Measurements from ENCODE around the gene ATG9B. TPM values are rescaled to one million over a fixed set of nuclear protein-coding genes. Genes with fewer than 3 reads are reported as not detected.
A peak's percentile ranks its signal among the peaks of the same experiment; 100 is the strongest.

ATG9B gene
- total RNA-seq, 3 donors from 2014 or later (not counting 1 experiment from before 2014, with no cell fraction given), result 4.4 to 4.6 (median 4.5) TPM

DNA sequence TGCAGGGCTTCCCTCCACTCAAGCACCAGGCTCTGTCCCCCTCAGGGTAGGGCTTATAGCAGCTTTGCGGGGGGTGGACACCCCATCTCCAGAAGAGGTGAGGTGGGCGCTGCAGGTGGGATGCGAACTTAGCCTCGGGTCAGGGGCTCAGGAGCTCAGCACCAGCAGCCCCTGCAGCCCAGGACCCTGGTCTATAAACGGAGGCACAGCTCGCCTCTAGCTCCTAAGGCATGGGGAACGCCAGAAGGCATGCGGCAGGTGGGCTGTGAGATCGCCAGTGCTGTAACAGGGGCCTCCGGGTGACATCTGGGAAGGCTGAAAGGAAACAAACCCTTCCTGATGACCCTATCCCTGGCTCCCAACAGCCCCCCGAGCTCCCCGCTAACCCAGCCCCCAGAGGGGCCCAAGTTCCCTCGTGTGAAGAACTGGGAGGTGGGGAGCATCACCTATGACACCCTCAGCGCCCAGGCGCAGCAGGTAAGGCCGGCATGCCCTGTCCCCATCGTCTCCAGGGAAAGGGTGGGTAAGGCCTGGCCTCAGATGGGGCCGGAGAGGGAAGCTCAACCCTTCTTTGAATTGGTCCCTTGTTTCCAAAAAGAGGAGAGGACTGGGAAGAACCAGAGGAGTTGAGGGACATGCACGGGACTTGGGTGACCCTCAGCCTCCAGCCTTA is 29.3 kb downstream of the ATG9B start:
- Mint-ChIP-seq H3K27me3 (ENCODE audit: low read depth in 2 of 2) (peaks cover 8 to 15% of the 10 kb centered on the region in 2 donors), H3K4me3 (no peak overlapping the region), H3K9me3 (peaks cover 0 to 5% of the 10 kb centered on the region in 2 donors), H3K27ac (no peak overlapping the region), H3K4me1 (peaks cover 7 to 26% of the 10 kb centered on the region in 2 donors), H3K36me3 (no peaks in the 10 kb centered on the region)
- DNase-seq (no peak), ATAC-seq (no peak)
- Histone ChIP-seq H3K27me3 (ENCODE audit: control insufficient read depth, insufficient read depth, low read length) (no peaks in the 10 kb centered on the region), H3K4me1 (ENCODE audit: control insufficient read depth, insufficient read depth, low read length) (peaks cover 49% of the 10 kb centered on the region), H3K4me3 (ENCODE audit: low read length) (no peak overlapping the region), H3K9me3 (ENCODE audit: control insufficient read depth, insufficient read depth, low read length) (peaks cover 10% of the 10 kb centered on the region), H3K27ac (ENCODE audit: low read length) (no peak overlapping the region), H3K36me3 (ENCODE audit: control insufficient read depth, insufficient read depth, low read length) (no peaks in the 10 kb centered on the region)
- intact Hi-C loops (cut with micrococcal nuclease), result no loop called here
- 41% methylated on average over 19 of the region's 19 CpGs for WGBS (ENCODE audit: insufficient coverage)
- TF ChIP-seq, protein P1, sequence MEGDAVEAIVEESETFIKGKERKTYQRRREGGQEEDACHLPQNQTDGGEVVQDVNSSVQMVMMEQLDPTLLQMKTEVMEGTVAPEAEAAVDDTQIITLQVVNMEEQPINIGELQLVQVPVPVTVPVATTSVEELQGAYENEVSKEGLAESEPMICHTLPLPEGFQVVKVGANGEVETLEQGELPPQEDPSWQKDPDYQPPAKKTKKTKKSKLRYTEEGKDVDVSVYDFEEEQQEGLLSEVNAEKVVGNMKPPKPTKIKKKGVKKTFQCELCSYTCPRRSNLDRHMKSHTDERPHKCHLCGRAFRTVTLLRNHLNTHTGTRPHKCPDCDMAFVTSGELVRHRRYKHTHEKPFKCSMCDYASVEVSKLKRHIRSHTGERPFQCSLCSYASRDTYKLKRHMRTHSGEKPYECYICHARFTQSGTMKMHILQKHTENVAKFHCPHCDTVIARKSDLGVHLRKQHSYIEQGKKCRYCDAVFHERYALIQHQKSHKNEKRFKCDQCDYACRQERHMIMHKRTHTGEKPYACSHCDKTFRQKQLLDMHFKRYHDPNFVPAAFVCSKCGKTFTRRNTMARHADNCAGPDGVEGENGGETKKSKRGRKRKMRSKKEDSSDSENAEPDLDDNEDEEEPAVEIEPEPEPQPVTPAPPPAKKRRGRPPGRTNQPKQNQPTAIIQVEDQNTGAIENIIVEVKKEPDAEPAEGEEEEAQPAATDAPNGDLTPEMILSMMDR (IDR thresholded peaks at IDR 0.05), result no peak

DNA sequence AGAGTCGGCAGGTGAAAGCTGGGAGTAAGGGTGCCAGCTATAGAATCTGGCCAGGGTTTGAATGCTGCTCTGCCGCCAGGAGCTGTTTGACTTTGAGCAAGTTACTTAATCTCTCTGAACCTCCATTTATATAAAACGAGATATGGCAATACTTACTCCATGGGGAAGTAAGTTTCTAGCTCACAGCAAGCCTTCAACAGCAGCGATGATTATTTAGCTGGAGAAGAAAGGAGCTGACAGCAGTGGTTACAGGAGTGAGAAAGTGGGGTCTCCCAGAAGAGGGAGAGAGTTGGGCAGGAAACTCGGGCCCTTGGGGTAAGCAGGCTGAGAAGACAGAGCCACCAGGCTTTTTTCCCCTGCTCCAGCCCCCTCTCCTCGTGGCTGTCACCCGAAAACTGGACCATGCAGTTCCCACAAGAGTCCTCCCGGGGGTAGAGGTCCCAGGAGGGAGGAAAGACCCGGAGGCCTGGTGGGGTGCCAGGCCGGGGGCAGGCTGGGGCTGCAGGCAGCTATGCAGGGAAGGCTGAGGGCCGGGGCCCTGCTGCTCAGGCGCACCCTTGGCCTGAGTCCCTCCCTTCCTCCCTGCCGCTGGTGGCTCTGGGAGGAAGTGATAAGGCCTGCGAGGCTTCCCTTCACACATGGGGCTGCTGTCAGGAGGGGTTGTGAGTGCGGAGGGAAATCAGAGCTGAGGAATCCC is 30.0 kb downstream of the ATG9B start:
- Histone ChIP-seq H3K4me3 (ENCODE audit: low read length) (no peak overlapping the region), H3K36me3 (ENCODE audit: control insufficient read depth, insufficient read depth, low read length) (no peaks in the 10 kb centered on the region), H3K4me1 (ENCODE audit: control insufficient read depth, insufficient read depth, low read length) (peaks cover 44% of the 10 kb centered on the region), H3K27ac (ENCODE audit: low read length) (no peak overlapping the region), H3K9me3 (ENCODE audit: control insufficient read depth, insufficient read depth, low read length) (peaks cover 3% of the 10 kb centered on the region), H3K27me3 (ENCODE audit: control insufficient read depth, insufficient read depth, low read length) (no peaks in the 10 kb centered on the region)
- H3K9me3 Mint-ChIP-seq, result peaks cover 0 to 5% of the 10 kb centered on the region in 2 donors
- H3K27me3 Mint-ChIP-seq (ENCODE audit: low read depth in 2 of 2), result peaks cover 13 to 16% of the 10 kb centered on the region in 2 donors
- peak overlapping the region; percentile 64 for H3K4me3 Mint-ChIP-seq
- DNase-seq, result peak in 1 of 2 donors; percentile 52
- intact Hi-C loops (cut with micrococcal nuclease), result no loop called here
- peak in 2 of 3 donors; percentile 37 to 51 for ATAC-seq
- no peaks in the 10 kb centered on the region for H3K36me3 Mint-ChIP-seq
- peaks cover 7 to 21% of the 10 kb centered on the region in 2 donors for H3K4me1 Mint-ChIP-seq
- H3K27ac Mint-ChIP-seq, result no peak overlapping the region
- TF ChIP-seq, protein P1 (IDR thresholded peaks at IDR 0.05), result no peak
- 27% methylated on average over 15 of the region's 15 CpGs for WGBS (ENCODE audit: insufficient coverage)

DNA sequence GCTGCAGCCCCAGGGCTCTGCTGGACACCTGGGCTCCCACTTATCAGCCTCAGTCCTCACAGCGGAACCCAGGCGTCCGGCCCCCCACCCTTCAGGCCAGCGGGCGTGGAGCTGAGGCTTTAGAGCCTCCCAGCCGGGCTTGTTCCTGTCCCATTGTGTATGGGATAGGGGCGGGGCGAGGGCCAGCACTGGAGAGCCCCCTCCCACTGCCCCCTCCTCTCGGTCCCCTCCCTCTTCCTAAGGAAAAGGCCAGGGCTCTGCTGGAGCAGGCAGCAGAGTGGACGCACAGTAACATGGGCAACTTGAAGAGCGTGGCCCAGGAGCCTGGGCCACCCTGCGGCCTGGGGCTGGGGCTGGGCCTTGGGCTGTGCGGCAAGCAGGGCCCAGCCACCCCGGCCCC is 30.8 kb downstream of the ATG9B start:
- no peaks in the 10 kb centered on the region for H3K36me3 Mint-ChIP-seq
- ATAC-seq, result no peak
- intact Hi-C loops (cut with micrococcal nuclease), result no loop called here
- H3K9me3 Mint-ChIP-seq, result peaks cover 0 to 5% of the 10 kb centered on the region in 2 donors
- 93% methylated on average over 14 of the region's 14 CpGs for WGBS (ENCODE audit: insufficient coverage)
- peaks cover 15 to 16% of the 10 kb centered on the region in 2 donors for H3K27me3 Mint-ChIP-seq (ENCODE audit: low read depth in 2 of 2)
- TF ChIP-seq, protein P1 (IDR thresholded peaks at IDR 0.05), result no peak
- no peak for DNase-seq
- Histone ChIP-seq H3K4me3 (ENCODE audit: low read length) (no peak overlapping the region), H3K36me3 (ENCODE audit: control insufficient read depth, insufficient read depth, low read length) (no peaks in the 10 kb centered on the region), H3K9me3 (ENCODE audit: control insufficient read depth, insufficient read depth, low read length) (no peaks in the 10 kb centered on the region), H3K4me1 (ENCODE audit: control insufficient read depth, insufficient read depth, low read length) (peaks cover 42% of the 10 kb centered on the region), H3K27ac (ENCODE audit: low read length) (no peak overlapping the region), H3K27me3 (ENCODE audit: control insufficient read depth, insufficient read depth, low read length) (no peaks in the 10 kb centered on the region)
- H3K4me1 Mint-ChIP-seq, result peaks cover 9 to 26% of the 10 kb centered on the region in 2 donors
- H3K4me3 Mint-ChIP-seq, result no peak overlapping the region
- H3K27ac Mint-ChIP-seq, result no peak overlapping the region
